Heart left ventricle (tissue), 16 donors: ENCODE measurements around the gene ZC3H18. TPM values are rescaled to one million over a fixed set of nuclear protein-coding genes. Genes with fewer than 3 reads are reported as not detected.

ENCODE experiments used
- ATAC-seq, 4 donors: fragments of 200-7000 bp; cut with Tn5 transposase; one replicate each; pipeline ENCODE4 v1.9.1; 2020 to 2022; ENCODE audit warnings: moderate library complexity in 4 of 4, mild to moderate bottlenecking in 3 of 4, moderate number of reproducible peaks in 1 of 4
- DNase-seq, 5 donors: peaks; one replicate each; pipeline ENCODE4 v3.0.0-alpha.2; 2020
- H3K27ac ChIP-seq, 12 donors: fragments of 200-600 bp; sonication (generic) in 4 of 12; one replicate each; pipeline versions ENCODE4 v1.5.0 to v1.8.0; 2016 to 2022; ENCODE audit warnings: mild to moderate bottlenecking in 2 of 12
- H3K27me3 ChIP-seq, 9 donors: fragments of 200-600 bp; sonication (generic) in 2 of 9; one replicate each; pipeline versions ENCODE4 v1.5.1 to v1.8.0; 2016 to 2022; ENCODE audit warnings: mild to moderate bottlenecking in 3 of 9
- H3K36me3 ChIP-seq, 9 donors: fragments of 200-600 bp; sonication (generic) in 2 of 9; one replicate each; pipeline versions ENCODE4 v1.5.0 to v1.8.0; 2018 to 2022; ENCODE audit warnings: mild to moderate bottlenecking in 2 of 9
- H3K4me1 ChIP-seq, 12 donors: fragments of 200-600 bp; sonication (generic) in 4 of 12; one replicate each; pipeline versions ENCODE4 v1.5.0 to v1.8.0; 2016 to 2022; ENCODE audit warnings: mild to moderate bottlenecking in 3 of 12
- H3K4me3 ChIP-seq, 12 donors: fragments of 200-600 bp; sonication (generic) in 4 of 12; one replicate each; pipeline versions ENCODE4 v1.5.0 to v1.8.0; 2017 to 2022; ENCODE audit warnings: mild to moderate bottlenecking in 9 of 12, moderate library complexity in 4 of 12
- H3K9me3 ChIP-seq, 12 donors: fragments of 200-600 bp; sonication (generic) in 4 of 12; one replicate each; pipeline versions ENCODE4 v1.5.0 to v1.8.0; 2016 to 2022; ENCODE audit warnings: mild to moderate bottlenecking in 1 of 12
- POLR2A ChIP-seq, 2 donors: fragments of 450-650 bp; IDR thresholded peaks; one replicate each; pipeline ENCODE4 v1.6.1; 2017; ENCODE audit warnings: antibody characterized with exemption in 2 of 2, mild to moderate bottlenecking in 2 of 2, moderate library complexity in 2 of 2
- WGBS, 4 donors: extraction: QIAGEN DNeasy Blood & Tissue Kit in 2 of 4; methylation state at CpG; one replicate each; pipeline versions ENCODE4 v1.1.5 to v1.1.7; 2013 to 2018; 5-methylcytosine and 5-hydroxymethylcytosine counted together
- intact Hi-C, 10 donors: fragments of 100-400 bp; cut with DNase I; formaldehyde crosslinking; loops; one replicate each; pipeline versions ENCODE4 v1.11.1 to v1.14.2; 2022
- polyA plus RNA-seq, 2 donors: library from polyadenylated mRNA; stranded (reverse); fragments of 200-250 nt; gene quantifications; one replicate each; pipeline ENCODE4 v1.2.3, GENCODE V29; 2013
- total RNA-seq, 9 donors: library from RNA; depleted of rRNA in 2 of 9; stranded (reverse); fragments of >200 nt in 2 of 9; fragmentation: NEBNext Ultra II Directional in 3 of 9; extraction: Animal tissue kit (Norgen Biotek cat#: 25700) in 3 of 9; gene quantifications; one replicate each; pipeline versions ENCODE4 v1.1.0 to v1.2.4, GENCODE V29; 2016 to 2023
- TF ChIP-seq, protein P1 (sequence below), 12 donors: fragments of 200-600 bp; sonication (generic) in 4 of 12; IDR thresholded peaks; one replicate each; pipeline versions ENCODE4 v1.5.0 to v1.8.0; 2018 to 2022; ENCODE audit warnings: antibody characterized with exemption in 12 of 12, mild to moderate bottlenecking in 5 of 12
- donor health status: ischemic (EF 13 %, LVEDD 7.1; RV severe dilation, severe dysfunction).
- donor health status: healthy with polysubstance abuse.
- donor health status: DM: no; HTN: yes; CAD: no.
- donor health status: DM: no; HTN: no; CAD: no.
- donor health status: ischemic (EF 25% LVEDD 6.9; RV normal size, moderate dysfunction).
- donor health status: ischemic (EF 25% LVEDD 5.7; RV mildly dilated, moderate dysfunction).
- donor health status: healthy.
- donor health status: DM: yes; HTN: yes; CAD: no.
- donor health status: ischemic (EF 35%, LVEDD 5.7; RV mildly dilated, moderate dysfunction).
- donor health status: nonischemic (EF 11% LVEDD 7.7; RV severe dilation, severe dysfunction).
- donor health status: DM: yes; HTN: yes; CAD: no.
- donor health status: PGD.
- donor health status: ischemic (EF 29% LVEDD 5.4; RV normal size, mild dysfunction).
- donor health status: nonischemic (EF 23%, LVEDD 6.1; RV moderate dilation, normal function).

ZC3H18 gene
- total and polyA plus RNA-seq, 11 donors: 8.4 to 28.4 (median 21.9) TPM

DNA sequence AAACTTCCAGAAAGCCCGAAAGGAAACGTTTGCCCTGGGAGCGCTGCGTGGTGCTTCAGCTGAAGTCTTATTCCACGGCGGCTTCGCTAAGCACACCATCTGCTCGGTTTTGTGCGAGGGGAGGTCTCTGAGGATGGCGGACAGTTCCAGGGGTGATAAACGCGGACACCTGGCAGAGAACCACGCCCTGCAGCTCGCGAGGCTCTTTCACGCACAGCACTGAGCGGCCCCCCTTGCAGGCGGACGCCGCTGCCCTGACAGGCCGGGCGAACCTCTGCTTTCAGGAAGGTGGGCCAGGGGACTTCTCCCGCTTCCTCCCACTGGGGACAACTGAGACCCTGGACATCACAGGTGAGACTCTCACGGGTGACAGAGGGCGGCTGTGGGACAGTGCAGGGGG lies 89.0 kb downstream of the ZC3H18 start:
- ATAC-seq (no peak), DNase-seq (no peak)
- no peaks in the 10 kb centered on the region for H3K9me3 ChIP-seq
- no peak overlapping the region for H3K27ac ChIP-seq
- H3K4me3 ChIP-seq: no peak overlapping the region
- WGBS, 4 donors: 93 to 98% (median 95%) methylated on average over 25 of the region's 25 CpGs
- H3K27me3 ChIP-seq: no peaks in the 10 kb centered on the region
- no peak for TF ChIP-seq POLR2A (IDR thresholded peaks at IDR 0.05)
- TF ChIP-seq, protein P1, sequence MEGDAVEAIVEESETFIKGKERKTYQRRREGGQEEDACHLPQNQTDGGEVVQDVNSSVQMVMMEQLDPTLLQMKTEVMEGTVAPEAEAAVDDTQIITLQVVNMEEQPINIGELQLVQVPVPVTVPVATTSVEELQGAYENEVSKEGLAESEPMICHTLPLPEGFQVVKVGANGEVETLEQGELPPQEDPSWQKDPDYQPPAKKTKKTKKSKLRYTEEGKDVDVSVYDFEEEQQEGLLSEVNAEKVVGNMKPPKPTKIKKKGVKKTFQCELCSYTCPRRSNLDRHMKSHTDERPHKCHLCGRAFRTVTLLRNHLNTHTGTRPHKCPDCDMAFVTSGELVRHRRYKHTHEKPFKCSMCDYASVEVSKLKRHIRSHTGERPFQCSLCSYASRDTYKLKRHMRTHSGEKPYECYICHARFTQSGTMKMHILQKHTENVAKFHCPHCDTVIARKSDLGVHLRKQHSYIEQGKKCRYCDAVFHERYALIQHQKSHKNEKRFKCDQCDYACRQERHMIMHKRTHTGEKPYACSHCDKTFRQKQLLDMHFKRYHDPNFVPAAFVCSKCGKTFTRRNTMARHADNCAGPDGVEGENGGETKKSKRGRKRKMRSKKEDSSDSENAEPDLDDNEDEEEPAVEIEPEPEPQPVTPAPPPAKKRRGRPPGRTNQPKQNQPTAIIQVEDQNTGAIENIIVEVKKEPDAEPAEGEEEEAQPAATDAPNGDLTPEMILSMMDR (IDR thresholded peaks at IDR 0.05): no peak
- H3K36me3 ChIP-seq: peaks cover 0 to 36% (median 8%) of the 10 kb centered on the region in 9 donors
- peaks cover 0 to 17% (median 12%) of the 10 kb centered on the region in 12 donors for H3K4me1 ChIP-seq
- intact Hi-C loops: no loop called here

DNA sequence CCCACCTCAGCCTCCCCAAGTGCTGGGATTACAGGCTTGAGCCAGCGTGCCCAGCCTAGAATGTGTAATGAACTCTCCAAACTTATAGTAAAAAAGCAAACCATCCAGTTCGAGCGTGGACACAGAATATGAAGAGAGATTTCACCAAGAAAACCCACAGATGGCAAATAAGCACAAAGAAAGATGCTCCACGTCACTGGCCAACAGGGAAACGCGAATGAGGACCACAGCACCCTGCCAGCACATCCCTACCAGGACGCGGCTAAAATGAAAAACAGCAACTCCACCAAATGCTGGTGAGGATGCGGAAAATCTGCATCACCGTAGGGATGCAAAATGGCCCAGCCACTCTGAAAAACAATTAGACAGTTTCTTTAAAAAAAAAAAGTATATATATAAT lies 91.3 kb downstream of the ZC3H18 start:
- Histone ChIP-seq H3K4me3 (no peak overlapping the region), H3K27ac (no peak overlapping the region), H3K4me1 (peaks cover 0 to 32% (median 25%) of the 10 kb centered on the region in 12 donors), H3K27me3 (no peaks in the 10 kb centered on the region), H3K36me3 (peaks cover 0 to 18% (median 5%) of the 10 kb centered on the region in 9 donors), H3K9me3 (no peaks in the 10 kb centered on the region)
- 86 to 93% (median 90%) methylated on average over 10 of the region's 10 CpGs for WGBS, 4 donors
- intact Hi-C loops: loop anchor here in 1 of 10 donors (5.0 kb wide), 1 partner anchor 46 kb away; the partner anchor contains the start of genes CTU2 and RNF166
- ATAC-seq: no peak
- no peak for TF ChIP-seq POLR2A (IDR thresholded peaks at IDR 0.05)
- TF ChIP-seq, protein P1 (IDR thresholded peaks at IDR 0.05): no peak
- DNase-seq: no peak

DNA sequence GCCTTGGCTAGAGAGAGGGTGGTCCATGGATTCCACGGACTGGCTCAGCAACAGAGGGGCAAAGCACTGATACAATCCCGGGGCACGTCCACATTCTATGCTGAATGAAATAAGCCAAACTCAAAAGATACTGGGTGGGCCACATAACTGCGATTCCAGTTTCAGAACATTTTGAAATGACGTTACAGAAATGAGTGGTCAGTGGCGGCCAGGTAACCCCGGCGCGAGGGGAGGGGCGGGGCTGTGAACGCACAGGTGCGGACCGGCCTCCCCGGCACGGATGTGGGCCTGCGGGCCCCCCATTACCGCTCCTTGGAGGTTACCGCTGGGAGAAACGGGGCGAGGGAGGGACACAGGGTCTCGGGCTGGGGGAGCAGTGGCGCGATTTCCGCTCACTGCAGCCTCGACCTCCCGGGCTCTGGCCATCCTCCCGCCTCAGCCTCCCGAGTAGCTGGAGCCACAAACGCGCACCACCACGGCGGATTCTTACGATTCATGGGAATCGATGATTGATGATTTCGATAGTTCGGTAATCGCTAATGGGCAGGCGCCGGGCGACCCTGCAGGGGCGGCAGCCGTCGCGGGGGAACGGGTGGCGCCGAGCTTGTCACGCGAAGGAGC lies 92.1 kb downstream of the ZC3H18 start:
- intact Hi-C loops: loop anchor here in 1 of 10 donors (5.0 kb wide), 1 partner anchor 45 kb away; the partner anchor contains the start of genes CTU2 and RNF166
- no peak for TF ChIP-seq POLR2A (IDR thresholded peaks at IDR 0.05)
- TF ChIP-seq, protein P1 (IDR thresholded peaks at IDR 0.05): no peak
- Histone ChIP-seq H3K27me3 (no peaks in the 10 kb centered on the region), H3K36me3 (peaks cover 0 to 10% (median under 1%) of the 10 kb centered on the region in 9 donors), H3K4me3 (peak overlapping the region; percentile 56 to 100 (median 90)), H3K4me1 (peaks cover 0 to 32% (median 25%) of the 10 kb centered on the region in 12 donors), H3K27ac (peak overlapping the region in 11 of 12 donors; percentile 80 to 97 (median 85)), H3K9me3 (no peaks in the 10 kb centered on the region)
- ATAC-seq (no peak), DNase-seq (peak in 1 of 5 donors; percentile 22)
- WGBS, 4 donors: 2 to 3% (median 2%) methylated on average over 34 to 49 of the region's 49 CpGs

DNA sequence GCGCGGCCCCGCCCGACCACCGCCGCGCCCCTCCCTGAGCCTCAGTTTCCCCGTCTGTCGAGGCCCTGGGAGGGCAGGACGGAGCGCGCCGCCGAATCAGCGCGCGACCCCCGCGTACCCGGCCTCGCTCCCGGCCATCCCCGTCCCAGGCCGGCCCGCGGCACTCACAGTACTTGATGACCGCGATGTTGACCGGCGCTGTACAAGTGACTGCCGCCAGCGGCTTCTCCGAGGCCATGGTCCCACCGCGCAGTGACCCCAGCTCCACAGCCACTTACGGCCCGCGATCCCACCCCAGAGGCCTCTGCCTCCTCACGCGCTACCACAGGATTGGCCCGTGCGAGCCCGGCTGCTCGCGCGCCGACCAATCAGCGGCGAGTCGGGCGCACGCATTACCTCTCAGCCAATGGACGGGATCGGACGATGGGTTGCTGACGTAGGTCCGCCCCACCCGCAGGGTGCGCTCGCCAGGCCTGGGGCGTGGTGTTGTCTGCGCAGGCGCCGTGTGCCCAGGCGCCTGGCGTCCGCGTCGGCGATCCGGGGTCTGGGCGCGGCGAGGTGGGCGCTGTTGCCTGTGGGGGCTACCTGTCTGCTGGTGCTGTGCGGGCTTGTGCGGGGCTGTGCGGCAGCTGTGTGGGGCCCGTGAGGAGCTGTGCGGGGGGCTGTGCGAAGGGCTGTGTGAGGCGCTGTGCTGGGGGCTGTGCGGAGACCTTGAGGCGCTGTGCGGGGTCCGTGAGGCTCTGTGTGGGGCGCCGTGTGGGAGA lies 92.8 kb downstream of the ZC3H18 start, which contains the start of gene MVD:
MVD (minus strand) TSS at position 249 of the 764 bp plus-strand sequence; CDS start at position 238, 11 bp downstream.
- intact Hi-C loops: loop anchor here in 1 of 10 donors (5.0 kb wide), 1 partner anchor 44 kb away; the partner anchor contains the start of genes CTU2 and RNF166
- no peaks in the 10 kb centered on the region for H3K27me3 ChIP-seq
- peaks cover 0 to 32% (median 25%) of the 10 kb centered on the region in 12 donors for H3K4me1 ChIP-seq
- WGBS, 4 donors: 0 to 1% (median 1%) methylated on average over 27 to 88 of the region's 88 CpGs
- no peaks in the 10 kb centered on the region for H3K9me3 ChIP-seq
- ATAC-seq (peak; percentile 99), DNase-seq (peak; percentile 98 to 99 (median 98))
- peak; percentile 7 to 92 for TF ChIP-seq POLR2A (IDR thresholded peaks at IDR 0.05)
- TF ChIP-seq, protein P1 (IDR thresholded peaks at IDR 0.05): peak in 2 of 12 donors; percentile 8 to 22
- peak within 1 kb of the TSS; percentile 56 to 100 (median 90) for H3K4me3 ChIP-seq
- peak within 1 kb of the TSS; percentile 1 to 97 (median 84) for H3K27ac ChIP-seq
- peaks cover 0 to 7% (median 0%) of the 10 kb centered on the region in 9 donors for H3K36me3 ChIP-seq
